Natural killer cell (primary cell): Measurements from ENCODE around the gene SUMO1. TPM values are rescaled to one million over a fixed set of nuclear protein-coding genes. Genes with fewer than 3 reads are reported as not detected.

Experiments used
- ATAC-seq, 3 donors: fragments of 150-1000 bp in 2 of 3; fragments of 200-7000 bp in 1 of 3; cut with Tn5 transposase; 1 replicate in 1 of 3; 2 replicates in 2 of 3; pipeline ENCODE4 v1.10.0; 2021; ENCODE audit warnings: mild to moderate bottlenecking in 2 of 3, moderate library complexity in 2 of 3
- DNase-seq, 2 donors: peaks; one replicate each; pipeline versions ENCODE4 v3.0.0 to v3.0.0-alpha.2; 2013 to 2021; ENCODE audit warnings: mixed read lengths in 1 of 2
- H3K27ac ChIP-seq: one replicate; pipeline ENCODE4 v1.5.1; 2013; ENCODE audit warnings: mild to moderate bottlenecking, low read length
- H3K27me3 ChIP-seq: one replicate; pipeline ENCODE4 v1.6.1; 2013; ENCODE audit warnings: low read length; ENCODE audit not compliant: control insufficient read depth, insufficient read depth
- H3K36me3 ChIP-seq: one replicate; pipeline ENCODE4 v1.6.1; 2013; ENCODE audit warnings: low read length; ENCODE audit not compliant: control insufficient read depth, insufficient read depth
- H3K4me1 ChIP-seq: one replicate; pipeline ENCODE4 v1.6.1; 2013; ENCODE audit warnings: low read length; ENCODE audit not compliant: control insufficient read depth, insufficient read depth
- H3K4me3 ChIP-seq: one replicate; pipeline ENCODE4 v1.5.1; 2013; ENCODE audit warnings: low read length
- H3K9me3 ChIP-seq: one replicate; pipeline ENCODE4 v1.6.1; 2013; ENCODE audit warnings: low read length; ENCODE audit not compliant: control insufficient read depth, insufficient read depth
- H3K27ac Mint-ChIP-seq, 2 donors: one replicate each; pipeline ENCODE4 v1.8.0; 2022; ENCODE audit warnings: mild to moderate bottlenecking in 2 of 2, mixed read lengths in 2 of 2, moderate library complexity in 1 of 2
- H3K27me3 Mint-ChIP-seq, 2 donors: one replicate each; pipeline ENCODE4 v1.8.0; 2022; ENCODE audit warnings: low read depth in 2 of 2, mixed read lengths in 2 of 2
- H3K36me3 Mint-ChIP-seq: one replicate; pipeline ENCODE4 v1.8.0; 2022; ENCODE audit warnings: mixed read lengths
- H3K4me1 Mint-ChIP-seq, 2 donors: one replicate each; pipeline ENCODE4 v1.8.0; 2022; ENCODE audit warnings: mixed read lengths in 2 of 2
- H3K4me3 Mint-ChIP-seq: one replicate; pipeline ENCODE4 v1.8.0; 2022; ENCODE audit warnings: mild to moderate bottlenecking, moderate library complexity, mixed read lengths
- H3K9me3 Mint-ChIP-seq, 2 donors: one replicate each; pipeline ENCODE4 v1.8.0; 2022; ENCODE audit warnings: mixed read lengths in 2 of 2
- WGBS: methylation state at CpG from one replicate; pipeline ENCODE4 v1.1.7; 2013; ENCODE audit warnings: missing lambda C conversion rate; ENCODE audit not compliant: insufficient coverage; 5-methylcytosine and 5-hydroxymethylcytosine counted together
- intact Hi-C: fragments of 100-400 bp; cut with micrococcal nuclease; formaldehyde crosslinking; loops from one replicate; pipeline ENCODE4 v1.14.2; 2022
- total RNA-seq, 4 donors: library from RNA; stranded (reverse); fragments of 120-200 nt in 1 of 4; gene quantifications; one replicate each; pipeline versions ENCODE4 v1.2.3 to v1.2.4, GENCODE V29; 2013 to 2022
- TF ChIP-seq, protein P1 (sequence below): fragments of 200-600 bp; IDR thresholded peaks from one replicate; pipeline ENCODE4 v1.8.0; 2022; ENCODE audit warnings: antibody characterized with exemption

SUMO1 gene
- total RNA-seq, 3 donors from 2014 or later (not counting 1 experiment from before 2014, with no cell fraction given), result 70.1 to 84.1 (median 70.7) TPM

DNA sequence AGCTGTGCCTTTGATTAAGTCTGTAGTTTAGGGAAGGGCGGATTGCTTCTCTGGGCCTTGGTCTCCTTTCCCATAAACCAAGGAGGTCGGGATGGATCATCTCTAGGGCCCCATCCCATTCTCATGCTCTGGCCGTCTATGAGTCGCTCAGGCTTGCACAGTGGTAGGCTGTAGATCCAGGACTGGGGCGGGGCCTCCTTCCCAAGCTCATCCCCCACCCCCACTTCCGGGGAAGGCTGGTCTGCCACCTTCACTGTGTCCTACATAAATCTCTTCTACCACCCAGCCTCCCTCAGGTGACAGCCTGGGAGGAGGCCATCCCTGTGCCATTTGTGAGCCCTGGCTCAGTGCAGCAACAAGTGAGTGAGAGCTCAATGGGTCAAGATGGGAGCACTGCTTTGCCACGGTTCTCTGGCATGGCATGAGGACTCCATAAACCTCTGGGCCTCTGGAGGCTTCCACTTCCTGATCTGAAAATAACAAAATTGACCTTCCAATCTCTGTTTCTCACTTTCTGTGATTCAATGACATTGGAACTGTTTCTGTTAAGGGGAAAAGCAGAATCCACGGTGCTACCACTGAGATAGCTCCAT lies 68.5 kb downstream of the SUMO1 start:
- Histone ChIP-seq H3K4me3 (no peak overlapping the region), H3K4me1 (no peaks in the 10 kb centered on the region), H3K36me3 (no peaks in the 10 kb centered on the region), H3K27me3 (no peaks in the 10 kb centered on the region), H3K9me3 (no peaks in the 10 kb centered on the region), H3K27ac (no peak overlapping the region)
- Mint-ChIP-seq H3K36me3 (no peaks in the 10 kb centered on the region), H3K4me1 (peaks cover 0 to 6% of the 10 kb centered on the region in 2 donors), H3K27me3 (peaks cover 20% of the 10 kb centered on the region in 2 donors), H3K9me3 (no peaks in the 10 kb centered on the region), H3K27ac (no peak overlapping the region), H3K4me3 (no peak overlapping the region)
- TF ChIP-seq, protein P1, sequence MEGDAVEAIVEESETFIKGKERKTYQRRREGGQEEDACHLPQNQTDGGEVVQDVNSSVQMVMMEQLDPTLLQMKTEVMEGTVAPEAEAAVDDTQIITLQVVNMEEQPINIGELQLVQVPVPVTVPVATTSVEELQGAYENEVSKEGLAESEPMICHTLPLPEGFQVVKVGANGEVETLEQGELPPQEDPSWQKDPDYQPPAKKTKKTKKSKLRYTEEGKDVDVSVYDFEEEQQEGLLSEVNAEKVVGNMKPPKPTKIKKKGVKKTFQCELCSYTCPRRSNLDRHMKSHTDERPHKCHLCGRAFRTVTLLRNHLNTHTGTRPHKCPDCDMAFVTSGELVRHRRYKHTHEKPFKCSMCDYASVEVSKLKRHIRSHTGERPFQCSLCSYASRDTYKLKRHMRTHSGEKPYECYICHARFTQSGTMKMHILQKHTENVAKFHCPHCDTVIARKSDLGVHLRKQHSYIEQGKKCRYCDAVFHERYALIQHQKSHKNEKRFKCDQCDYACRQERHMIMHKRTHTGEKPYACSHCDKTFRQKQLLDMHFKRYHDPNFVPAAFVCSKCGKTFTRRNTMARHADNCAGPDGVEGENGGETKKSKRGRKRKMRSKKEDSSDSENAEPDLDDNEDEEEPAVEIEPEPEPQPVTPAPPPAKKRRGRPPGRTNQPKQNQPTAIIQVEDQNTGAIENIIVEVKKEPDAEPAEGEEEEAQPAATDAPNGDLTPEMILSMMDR, result no peak
- intact Hi-C loops, result no loop called here
- DNase-seq (no peak), ATAC-seq (no peak)
- WGBS, result 91% methylated on average over 8 of the region's 8 CpGs

DNA sequence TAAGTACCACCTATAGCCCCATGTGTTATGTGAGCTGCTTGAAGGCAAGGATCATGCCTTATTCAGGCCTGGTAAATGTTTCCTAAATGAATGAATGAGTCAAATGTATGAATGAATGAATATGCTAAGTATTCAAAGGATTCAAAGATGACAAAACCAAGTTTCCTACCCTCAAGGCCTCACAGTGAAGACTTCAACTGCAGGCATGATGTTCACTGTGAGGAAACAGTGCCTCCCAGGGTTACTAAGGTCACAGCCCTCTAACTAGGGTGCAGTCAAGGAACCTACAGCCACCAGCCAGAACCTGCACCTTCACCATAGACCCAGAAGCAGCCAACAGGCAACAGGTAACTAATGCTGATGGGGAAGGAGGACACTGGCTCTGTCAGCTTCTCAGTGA lies 69.3 kb downstream of the SUMO1 start:
- Mint-ChIP-seq H3K4me1 (peaks cover 0 to 6% of the 10 kb centered on the region in 2 donors), H3K9me3 (no peaks in the 10 kb centered on the region), H3K27ac (no peak overlapping the region), H3K36me3 (no peaks in the 10 kb centered on the region), H3K4me3 (no peak overlapping the region), H3K27me3 (peaks cover 20 to 26% of the 10 kb centered on the region in 2 donors)
- TF ChIP-seq, protein P1, result no peak
- DNase-seq (no peak), ATAC-seq (no peak)
- Histone ChIP-seq H3K4me1 (no peaks in the 10 kb centered on the region), H3K27ac (no peak overlapping the region), H3K9me3 (no peaks in the 10 kb centered on the region), H3K4me3 (no peak overlapping the region), H3K36me3 (no peaks in the 10 kb centered on the region), H3K27me3 (no peaks in the 10 kb centered on the region)
- intact Hi-C loops, result no loop called here

DNA sequence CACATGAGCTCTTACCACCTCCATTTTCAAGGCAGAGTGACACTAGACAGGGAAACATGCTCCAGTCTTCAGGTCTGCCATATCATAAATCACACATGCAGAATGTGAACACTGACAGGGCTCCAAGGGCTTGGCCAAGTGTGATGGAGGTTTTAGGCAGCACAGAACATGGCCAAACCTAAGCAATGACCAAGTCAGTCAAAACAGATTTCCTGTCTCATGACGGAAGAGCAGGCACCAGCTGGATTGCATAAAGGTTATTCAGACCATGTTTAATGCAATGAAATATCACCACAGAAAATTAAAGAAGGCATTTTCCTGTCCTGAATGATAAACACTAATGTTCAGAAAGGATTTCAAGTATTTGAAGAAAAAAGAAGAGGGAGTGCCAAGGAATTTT lies 72.5 kb downstream of the SUMO1 start:
- intact Hi-C loops, result no loop called here
- Mint-ChIP-seq H3K27me3 (peaks cover 13 to 20% of the 10 kb centered on the region in 2 donors), H3K4me1 (no peaks in the 10 kb centered on the region), H3K27ac (no peak overlapping the region), H3K4me3 (no peak overlapping the region), H3K36me3 (no peaks in the 10 kb centered on the region), H3K9me3 (no peaks in the 10 kb centered on the region)
- Histone ChIP-seq H3K27me3 (no peaks in the 10 kb centered on the region), H3K4me1 (no peaks in the 10 kb centered on the region), H3K4me3 (no peak overlapping the region), H3K27ac (no peak overlapping the region), H3K9me3 (no peaks in the 10 kb centered on the region), H3K36me3 (no peaks in the 10 kb centered on the region)
- TF ChIP-seq, protein P1, result no peak
- ATAC-seq (no peak), DNase-seq (no peak)
- WGBS, result 75% methylated on average over 1 of the region's 1 CpG

DNA sequence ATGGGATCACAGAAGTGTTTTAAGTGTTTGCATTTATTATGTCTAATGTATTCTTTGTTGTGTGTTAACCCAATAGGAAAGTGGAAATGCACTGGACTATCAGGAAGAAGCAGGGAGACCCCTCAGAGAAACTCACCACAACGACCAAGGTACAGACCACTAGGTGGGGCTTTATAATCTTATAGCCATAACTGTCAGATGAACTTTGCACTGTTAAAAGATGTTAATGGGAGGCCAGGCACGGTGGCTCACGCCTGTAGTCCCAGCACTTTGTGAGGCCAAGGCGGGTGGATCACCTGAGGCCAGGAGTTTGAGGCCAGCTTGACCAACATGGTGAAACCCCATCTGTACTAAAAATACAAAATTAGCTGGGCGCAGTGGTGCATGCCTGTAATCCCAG lies 73.2 kb downstream of the SUMO1 start:
- TF ChIP-seq, protein P1, result no peak
- Mint-ChIP-seq H3K9me3 (no peaks in the 10 kb centered on the region), H3K36me3 (no peaks in the 10 kb centered on the region), H3K4me1 (no peaks in the 10 kb centered on the region), H3K4me3 (no peak overlapping the region), H3K27ac (no peak overlapping the region), H3K27me3 (peaks cover 6 to 13% of the 10 kb centered on the region in 2 donors)
- no peaks in the 10 kb centered on the region for H3K4me1 ChIP-seq
- ATAC-seq (no peak), DNase-seq (no peak)
- 88% methylated on average over 5 of the region's 5 CpGs for WGBS
- H3K27ac ChIP-seq, result no peak overlapping the region
- H3K27me3 ChIP-seq, result no peaks in the 10 kb centered on the region
- H3K9me3 ChIP-seq, result no peaks in the 10 kb centered on the region
- no peaks in the 10 kb centered on the region for H3K36me3 ChIP-seq
- intact Hi-C loops, result no loop called here
- no peak overlapping the region for H3K4me3 ChIP-seq
